ENCODE results near the gene CDK9.

Gene CDK9

DNA sequence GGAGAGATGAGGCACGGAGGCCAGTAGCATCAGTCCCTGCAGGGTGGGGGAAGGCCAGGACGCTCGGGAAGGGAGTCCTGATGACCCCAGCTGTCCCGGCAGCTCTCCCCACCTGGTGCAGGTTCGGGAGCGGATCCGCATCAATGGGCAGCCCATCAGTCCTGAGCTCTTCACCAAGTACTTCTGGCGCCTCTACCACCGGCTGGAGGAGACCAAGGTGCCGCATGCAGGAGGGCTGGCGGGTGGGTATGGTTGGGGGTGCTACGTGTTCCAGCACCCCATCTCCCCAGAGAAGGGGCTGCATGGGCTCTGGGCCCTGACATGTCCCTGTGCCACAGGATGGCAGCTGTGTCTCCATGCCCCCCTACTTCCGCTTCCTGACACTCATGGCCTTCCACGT, 21.0 kb downstream of the CDK9 start:
- FAIRE-seq = no peak

DNA sequence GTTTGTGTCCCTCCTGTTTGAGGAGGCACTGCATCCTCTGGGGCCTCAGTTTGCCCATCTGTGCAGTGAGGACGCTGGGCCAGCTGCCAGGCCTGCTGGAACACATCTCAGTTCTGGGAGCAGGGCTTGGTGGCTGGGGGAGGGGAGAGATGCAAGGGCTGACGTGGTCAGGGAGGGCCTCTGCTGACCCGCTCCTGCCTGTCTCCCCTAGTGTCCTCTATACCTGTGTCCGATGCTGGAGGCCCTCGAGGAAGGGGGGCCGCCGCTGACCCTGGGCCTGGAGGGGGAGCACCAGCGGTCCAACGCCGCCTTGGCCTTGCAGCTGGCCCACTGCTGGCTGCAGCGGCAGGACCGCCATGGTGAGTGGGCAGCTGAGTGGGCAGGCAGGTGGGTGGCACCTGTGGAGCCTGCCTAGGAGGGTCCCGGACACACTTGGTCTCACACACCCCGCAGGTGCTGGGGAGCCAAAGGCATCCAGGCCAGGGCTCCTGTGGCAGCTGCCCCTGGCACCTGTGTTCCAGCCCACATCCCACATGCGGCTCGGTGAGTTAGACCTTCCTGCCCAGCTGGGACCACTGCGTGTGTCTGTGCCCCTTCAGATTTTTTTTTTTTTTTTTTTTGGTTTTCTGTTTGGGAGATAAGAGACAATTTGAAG, 22.6 kb downstream of the CDK9 start:
- no peak for FAIRE-seq

DNA sequence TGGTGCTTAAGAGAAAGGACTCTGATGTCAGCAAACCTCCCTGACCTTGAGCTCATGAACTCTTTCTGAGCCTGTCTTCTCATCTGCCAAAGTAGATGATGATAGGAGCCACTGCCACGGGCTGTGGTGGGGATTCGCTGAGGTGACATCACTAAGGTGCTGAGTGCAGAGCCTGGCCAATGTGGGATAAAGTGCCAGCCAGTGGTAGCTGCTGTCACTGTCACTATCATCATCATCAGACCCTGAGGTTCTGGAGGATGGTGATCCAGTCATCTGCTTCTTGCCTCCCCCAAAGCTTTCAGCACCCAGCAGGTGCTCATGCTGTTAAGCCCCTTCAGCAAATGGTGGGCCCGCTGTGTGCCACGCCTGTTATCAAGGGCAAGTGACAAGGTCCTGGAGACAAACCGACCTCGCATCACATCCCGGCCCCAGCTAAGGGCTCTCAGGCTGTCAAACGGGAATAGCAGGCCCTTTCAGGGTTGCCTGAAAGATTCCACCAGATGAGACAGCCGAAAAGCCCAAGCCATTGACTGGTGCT, 23.2 kb downstream of the CDK9 start:
- no peak for FAIRE-seq

DNA sequence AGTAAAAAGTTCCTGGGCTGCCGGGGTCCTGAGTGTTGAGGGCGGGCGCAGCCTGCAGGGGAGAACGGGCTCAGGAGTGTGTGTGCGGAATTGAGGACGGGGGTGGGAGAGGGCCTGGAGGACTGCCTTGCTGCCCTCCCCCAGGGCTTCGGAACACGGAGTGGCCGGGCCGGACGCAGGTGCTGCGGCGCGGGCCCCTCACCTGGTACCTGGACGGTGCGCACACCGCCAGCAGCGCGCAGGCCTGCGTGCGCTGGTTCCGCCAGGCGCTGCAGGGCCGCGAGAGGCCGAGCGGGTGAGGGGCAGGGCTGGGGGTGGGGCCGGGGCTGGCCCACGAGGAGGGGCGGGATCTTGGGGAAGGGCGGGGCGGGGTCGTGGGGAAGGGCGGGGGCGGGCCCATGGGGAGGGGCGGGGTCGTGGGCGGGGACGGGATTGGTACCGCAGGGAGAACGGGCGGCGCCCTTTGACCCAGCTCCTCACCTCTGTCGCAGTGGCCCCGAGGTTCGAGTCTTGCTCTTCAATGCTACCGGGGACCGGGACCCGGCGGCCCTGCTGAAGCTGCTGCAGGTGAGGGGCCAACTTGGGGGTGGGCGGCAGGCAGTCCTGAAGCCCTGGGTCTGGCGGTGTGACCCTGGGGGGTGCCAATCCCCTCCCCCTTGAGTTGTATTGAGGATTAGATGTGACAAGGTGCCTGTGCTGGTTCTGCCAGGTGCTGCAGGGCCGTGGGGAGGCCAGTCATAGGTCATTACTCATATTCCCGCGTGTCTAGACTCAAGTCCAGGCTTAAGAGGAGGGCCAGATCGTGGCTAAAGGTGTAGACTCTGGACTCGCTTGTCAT, 23.9 kb downstream of the CDK9 start:
- no peak for FAIRE-seq

DNA sequence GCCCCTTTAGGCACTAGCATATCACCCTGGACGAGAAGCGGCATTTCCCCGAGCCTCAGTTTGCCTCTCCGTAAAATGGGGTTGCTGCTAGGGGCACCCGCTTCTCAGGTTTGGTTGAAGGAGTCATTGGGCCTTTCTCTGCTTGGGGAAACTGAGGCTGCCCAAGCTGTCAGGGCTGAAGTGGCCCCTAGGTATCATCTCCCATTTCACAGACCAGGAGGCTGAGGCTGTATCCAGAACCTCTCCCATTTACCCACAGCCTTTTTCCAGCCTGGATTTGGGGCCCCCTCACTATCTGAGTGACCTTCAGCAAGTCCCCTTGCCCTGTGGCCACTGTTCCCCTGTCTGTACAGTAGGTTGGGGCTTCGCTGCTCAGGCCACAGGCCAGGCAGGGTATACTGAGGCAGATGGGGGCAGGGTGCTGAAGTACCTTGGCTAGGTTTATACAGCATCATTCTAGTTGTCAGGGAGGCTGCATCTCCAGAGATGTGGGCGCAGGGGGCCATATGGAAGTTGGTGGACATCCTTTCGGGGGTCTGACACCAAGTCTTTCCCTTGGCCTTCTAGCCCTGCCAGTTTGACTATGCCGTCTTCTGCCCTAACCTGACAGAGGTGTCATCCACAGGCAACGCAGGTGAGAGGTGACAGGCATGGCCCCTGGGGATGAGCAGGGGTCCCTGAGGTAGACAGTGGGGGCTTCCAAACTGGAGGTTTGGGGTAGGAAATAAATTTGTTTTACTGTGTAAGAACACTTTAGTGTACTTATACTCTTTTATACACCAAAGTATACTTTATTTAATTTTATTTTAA, 24.7 kb downstream of the CDK9 start:
- FAIRE-seq = no peak

DNA sequence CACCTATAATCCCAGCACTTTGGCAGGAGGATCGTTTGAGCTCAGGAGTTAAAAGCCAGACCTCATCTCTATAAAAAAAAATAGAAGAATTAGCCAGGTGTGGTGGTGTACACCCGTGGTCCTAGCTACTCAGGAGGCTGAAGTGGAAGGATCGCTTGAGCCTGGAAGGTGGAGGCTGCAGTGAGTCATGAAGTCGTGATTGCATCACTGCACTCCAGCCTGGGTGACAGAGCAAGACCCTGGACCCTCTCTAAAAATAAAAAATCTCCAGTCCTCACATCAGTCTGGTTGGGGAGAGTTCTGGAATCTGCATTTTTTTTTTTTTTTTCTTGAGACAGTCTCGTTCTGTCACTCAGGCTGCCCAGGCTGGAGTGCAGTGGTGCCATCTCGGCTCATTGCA, 26.2 kb downstream of the CDK9 start:
- FAIRE-seq = no peak

DNA sequence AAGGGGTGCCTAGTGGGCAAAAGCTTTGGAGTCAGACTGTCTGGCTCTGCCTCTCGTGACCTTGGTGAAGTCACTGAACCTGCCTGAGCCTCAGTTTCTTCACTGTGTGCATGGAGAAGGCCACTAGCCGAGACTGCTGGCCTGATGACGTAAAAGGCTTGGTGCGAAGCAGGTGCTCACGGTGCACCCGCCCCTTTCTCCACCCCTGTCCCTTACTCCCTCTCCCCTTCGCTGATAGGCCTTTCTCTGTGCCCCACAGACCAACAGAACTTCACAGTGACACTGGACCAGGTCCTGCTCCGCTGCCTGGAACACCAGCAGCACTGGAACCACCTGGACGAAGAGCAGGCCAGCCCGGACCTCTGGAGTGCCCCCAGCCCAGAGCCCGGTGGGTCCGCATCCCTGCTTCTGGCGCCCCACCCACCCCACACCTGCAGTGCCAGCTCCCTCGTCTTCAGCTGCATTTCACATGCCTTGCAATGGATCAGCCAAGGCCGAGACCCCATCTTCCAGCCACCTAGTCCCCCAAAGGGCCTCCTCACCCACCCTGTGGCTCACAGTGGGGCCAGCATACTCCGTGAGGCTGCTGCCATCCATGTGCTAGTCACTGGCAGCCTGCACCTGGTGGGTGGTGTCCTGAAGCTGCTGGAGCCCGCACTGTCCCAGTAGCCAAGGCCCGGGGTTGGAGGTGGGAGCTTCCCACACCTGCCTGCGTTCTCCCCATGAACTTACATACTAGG, 27.3 kb downstream of the CDK9 start:
- FAIRE-seq = no peak

DNA sequence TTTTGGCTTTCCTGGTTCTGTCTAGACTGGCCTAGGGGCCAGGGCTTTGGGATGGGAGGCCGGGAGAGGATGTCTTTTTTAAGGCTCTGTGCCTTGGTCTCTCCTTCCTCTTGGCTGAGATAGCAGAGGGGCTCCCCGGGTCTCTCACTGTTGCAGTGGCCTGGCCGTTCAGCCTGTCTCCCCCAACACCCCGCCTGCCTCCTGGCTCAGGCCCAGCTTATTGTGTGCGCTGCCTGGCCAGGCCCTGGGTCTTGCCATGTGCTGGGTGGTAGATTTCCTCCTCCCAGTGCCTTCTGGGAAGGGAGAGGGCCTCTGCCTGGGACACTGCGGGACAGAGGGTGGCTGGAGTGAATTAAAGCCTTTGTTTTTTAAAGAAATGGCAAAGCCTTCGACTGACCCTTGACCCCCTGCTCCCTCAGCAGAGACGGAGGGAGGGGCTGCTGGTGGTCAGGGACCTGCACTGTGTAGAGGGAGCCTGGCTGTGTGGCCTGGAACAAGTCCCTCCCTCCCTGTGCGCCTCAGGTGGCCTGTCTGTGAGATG, 27.9 kb downstream of the CDK9 start:
- FAIRE-seq = no peak

DNA sequence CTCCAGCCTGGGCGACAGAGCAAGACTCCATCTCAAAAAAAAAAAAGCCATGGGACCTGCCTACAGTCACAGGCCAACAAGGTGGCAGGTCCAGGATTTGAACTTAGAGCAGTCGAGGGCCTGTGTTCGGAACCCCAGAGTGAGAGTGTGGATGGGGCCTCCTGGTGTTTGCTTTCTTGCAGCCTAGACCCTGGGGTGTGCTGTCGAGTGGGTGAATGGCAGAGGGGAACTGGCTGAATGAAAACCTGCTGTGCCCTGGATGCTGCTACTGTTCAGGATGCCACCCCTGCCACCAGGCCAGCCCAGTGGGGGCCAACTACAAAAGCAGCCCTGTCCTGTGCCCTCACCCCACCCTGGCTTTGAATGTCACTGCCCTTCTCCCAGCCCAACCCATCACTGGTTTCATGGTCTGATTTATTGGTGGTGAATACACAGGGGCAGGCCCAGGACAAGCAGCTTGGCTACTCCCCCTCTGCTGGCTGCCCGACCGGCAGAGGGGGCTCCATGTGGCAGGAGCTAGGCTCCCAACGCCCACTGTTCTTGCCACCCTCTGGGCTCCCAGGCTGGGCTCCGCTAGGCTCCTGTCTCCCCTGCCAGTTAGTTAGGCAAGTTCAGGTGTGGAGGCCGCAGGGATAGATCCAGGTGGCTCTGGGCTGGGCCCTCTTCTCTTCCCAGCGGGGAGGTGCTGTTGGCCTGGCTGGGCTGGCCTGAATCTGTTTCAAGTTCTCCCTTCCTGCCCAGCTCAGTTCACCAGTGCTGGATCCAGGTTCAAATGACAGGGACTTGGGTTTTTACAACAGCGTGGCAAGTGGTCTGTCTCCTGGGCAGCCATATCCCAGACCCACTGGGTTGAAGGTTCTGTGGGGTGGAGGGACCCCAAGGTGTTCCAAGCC, 29.0 kb downstream of the CDK9 start:
- FAIRE-seq = no peak

DNA sequence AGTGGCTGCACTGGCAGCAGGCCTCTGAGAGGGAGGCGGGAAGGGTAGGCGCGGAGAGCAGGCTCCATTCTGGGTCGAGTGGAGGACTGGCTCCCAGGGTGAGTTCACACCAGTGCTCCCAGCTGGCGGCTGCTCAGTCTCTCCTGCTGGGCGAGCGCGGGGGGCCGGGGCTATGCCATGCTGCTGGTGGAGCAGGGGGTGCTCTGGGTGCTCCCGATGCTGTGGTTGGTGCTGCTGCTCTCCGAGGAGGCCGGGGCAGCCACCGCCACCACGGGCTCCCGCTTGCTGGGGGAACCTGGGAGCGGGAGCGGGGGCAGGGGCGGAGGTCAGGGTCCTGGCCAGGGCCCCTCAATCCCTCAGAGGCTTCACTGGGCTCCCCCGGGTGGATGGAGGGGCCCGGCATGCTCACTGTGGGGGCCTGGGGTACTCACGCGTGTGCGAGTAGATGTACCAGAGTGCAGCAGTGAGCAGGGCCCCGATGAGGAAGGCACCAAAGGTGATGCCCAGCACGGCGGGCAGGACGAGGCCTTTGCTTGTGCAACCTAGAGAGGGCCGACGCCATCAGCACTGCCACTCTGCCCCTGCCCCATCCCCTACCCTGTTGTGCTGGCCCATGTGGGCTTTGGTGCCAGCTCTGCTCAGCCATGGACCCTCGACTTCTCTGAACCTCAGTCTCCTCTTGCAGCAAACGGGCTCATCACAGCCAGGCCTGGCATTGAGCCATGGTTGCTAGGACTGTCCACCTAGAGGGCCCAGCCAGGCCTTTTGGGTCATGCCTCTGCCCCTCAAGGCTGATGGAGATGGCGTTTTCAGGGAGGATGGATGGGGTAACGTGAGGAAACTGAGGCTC, 29.9 kb downstream of the CDK9 start:
- no peak for FAIRE-seq

DNA sequence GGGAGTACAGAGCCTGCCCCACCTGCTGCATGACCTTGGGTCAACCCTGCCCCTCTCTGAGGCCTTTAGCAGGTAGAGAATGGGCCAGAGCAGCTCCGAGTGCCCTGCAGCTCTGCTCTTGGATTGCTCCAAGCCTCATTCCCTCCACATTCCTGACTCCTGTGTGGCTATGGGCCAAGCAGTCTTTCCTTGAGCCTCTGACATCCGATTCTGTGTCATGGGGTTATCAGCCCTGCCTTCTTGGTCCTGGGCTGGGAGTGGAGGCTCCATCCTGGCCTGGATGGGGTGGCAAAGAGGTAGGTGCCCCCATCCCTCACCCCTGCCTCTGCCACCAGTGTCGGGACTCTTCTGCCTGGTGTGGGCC, 30.5 kb downstream of the CDK9 start:
- FAIRE-seq = no peak

DNA sequence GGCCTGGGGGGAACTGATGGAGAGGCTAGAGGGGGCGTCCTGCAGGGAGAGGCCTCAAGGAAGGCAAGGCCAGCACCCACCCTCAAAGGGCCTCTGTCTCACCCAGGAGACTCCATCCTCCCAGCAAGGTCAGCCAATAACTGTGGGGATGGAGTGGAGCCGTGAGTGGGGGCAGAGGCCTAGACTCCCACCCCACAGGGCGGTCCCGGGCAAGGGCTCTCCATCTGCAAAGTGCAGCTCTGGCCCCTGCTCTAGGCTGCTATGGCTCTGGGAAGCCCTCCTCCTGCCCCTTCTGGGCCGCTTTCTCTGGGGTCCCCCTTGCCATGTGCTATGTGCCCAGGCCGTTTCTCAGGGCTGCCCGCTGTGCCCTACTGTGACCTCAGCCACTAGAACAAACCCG, 30.9 kb downstream of the CDK9 start:
- no peak for FAIRE-seq

DNA sequence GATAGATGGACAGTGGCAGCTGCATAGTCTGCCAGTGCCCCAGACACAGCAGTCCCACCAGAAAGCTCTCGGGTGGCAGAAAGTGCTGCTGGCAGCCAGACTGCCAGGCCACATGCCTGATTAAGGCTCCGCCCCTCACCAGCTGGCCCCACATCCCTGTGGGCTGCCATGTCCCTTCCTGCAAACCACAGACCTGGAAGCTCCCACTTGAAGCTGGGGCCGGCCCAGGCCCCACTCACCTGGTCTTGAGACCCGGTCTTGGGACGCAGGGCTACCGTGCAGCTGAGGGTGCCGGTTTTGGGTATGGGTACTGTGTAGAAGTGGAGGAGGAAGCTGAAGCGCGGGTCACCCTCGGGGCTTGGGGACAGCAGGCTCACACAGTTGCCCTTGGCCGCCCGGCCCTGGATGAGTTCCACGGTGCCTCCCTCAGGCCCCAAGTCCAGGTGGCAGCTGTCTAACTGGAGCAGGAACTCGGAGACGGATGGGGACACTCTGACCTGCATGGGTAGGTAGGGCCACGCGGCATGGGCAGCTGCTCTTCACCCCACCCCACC, 32.1 kb downstream of the CDK9 start:
- no peak for FAIRE-seq

DNA sequence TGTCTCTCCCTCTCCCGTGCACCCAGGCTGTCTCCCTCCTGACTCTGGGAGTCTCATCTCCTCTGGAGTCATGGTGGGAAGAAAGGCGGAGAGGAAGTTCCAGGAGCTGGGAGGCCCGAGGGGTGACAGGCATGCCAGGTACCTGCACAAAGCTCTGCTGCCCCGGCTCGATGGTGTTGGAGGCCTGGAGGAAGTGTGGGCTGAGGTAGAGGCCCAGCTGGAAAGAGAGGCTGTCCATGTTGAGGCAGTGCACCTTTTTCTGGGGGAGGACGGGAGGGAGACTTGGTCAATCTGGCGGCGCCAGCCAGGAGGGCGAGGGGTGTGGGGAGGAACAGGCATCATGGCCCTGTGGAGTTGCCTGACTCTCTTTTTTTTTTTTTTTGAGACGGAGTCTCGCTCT, 32.7 kb downstream of the CDK9 start:
- FAIRE-seq = no peak

DNA sequence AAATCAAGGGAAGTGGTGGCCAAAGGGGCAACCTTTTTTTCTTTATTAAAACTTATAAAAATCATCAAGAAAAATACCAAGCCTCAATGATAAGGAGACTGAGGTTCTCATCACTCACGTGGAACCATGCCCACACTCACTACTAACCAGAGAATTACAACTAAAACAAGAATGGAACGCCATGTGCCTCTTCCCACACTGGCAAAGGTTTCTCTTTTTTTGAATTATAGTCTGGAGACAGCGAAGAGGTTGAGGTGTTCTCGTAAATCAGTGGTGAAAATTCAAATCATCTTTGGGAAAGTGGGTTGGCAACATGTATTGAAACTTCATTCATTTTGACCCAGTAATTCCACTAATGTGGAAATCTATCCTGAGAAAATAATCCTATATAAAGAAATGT, 36.3 kb downstream of the CDK9 start:
- no peak for FAIRE-seq

DNA sequence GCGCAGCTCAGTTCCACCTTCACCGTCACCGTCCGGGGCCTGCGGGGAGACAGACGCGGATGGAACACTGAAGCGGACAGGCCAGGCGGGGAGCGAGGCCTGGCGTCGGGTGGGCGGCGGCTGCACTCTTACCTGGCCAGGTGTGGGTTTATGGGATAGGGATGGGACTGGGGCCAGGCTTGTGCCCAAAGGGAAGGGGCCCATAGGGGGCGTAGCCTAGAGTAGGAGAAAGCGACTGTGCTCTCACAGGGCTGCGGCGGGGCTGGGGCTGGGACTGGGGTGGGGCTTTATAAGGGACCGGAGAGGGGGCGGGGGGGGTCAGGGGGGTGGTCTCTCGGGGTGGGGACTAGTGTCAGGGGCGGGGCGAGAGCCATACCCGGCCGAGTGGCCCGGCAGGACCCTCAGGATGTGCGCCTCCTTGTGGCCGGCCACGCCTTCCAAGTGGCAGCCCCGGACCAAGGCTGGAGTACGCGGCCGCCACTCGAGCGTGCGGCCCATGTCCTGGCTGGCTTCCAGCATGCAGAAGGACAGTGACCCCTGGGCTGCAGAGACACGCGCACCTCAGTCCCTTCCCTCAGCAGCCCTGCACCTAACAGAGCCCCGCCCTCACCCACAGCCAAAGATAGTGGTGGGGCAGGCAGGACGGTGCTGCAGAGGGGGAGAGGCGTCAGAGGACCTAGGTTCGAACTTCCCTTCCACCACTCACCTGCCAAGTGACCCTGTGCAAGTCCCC, 39.7 kb downstream of the CDK9 start:
- FAIRE-seq = no peak

DNA sequence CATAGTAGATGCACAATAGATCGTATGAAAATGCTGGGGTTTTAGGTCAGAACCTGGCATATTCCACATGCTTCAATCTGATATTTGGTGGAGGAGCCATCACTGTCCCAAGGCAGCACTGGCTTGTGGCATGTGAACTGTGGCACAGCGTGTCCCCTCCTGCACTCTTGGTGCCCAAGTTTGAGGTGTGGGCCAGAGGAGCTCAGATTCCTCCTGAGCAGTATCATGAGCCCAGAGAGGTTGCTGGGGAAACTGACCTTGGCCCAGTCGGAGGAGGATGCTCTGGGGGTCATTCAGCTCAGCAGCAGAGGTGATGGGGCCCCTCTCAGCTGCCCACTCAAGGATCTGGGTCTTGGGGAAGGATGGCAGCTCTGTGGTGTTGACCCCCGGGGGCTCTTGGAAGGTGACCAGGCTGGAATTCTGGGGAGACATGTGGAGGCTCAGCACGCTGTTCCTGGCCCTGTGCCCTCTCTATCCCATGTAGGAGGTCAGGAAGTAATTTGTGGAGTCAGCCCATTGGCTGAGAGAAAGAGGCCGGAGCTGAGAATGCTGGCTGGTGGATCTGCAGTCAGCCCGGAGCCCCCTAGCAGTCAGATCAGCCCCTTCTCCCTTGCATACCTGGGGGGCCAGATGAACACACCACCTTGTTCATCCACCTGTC, 40.5 kb downstream of the CDK9 start:
- FAIRE-seq = no peak

DNA sequence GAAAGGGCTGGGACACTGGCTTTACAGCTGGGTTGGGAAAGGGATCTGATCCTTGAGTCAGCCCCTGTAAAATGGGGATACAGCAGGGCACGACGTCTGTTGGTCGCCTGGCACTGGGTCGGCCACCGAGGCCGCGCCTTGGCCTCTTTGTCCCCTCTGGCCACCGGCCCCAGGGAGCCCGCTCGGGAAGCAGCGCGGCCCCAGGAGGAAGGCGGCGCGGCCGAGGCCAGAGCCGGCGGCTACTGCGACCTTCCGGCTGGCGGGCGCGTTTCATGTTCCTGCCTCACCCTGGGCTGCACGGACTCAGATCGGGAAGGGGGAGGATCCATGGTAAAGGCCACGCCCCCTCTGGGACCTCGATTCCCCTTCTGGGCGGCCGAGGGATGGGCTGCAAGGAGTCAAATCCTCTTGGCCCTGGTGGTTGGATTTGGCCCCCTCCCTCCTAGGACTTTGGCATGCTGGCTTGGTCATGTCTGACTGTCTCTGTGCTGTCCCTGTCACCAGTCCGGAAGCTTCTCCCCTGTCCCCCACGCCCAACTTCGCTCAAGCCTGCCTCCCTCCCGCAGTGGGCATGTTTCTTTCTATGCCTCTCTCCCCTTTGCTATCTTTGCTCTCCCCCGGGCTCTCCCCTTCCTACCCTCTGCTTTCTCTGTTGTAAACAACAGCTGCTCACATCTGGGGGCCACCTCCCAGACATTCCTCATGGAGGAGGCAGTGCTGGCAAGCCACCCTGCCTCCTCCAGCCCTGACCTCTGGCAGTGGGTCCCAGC, 42.6 kb downstream of the CDK9 start:
- no peak for FAIRE-seq
